ENCODE results near the gene LRRIQ4.

DNA sequence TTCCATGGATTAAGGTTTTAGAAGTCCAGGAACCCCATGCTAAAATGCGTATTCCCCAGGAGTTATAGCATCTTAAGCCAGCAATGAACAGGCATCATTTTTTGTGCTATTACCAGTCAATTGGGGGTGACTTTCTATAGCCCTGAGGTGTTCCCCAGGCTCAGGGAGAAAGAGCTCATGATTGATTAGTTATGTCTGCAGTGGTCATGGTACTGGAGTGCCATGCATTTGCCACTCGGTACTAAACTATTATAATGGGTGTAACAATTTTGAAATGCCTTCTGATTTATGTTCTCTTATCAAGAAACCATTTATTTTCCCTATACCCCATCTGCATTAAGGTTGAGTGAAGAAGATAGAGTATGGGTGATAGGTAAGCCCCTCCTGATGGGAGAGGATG, 45.1 kb downstream of the LRRIQ4 start:
- TF ChIP-seq GABPA (IDR thresholded peaks at IDR 0.05 in 1 of 2, conservative IDR thresholded peaks at IDR 0.05 in 1 of 2) (no peak), SP1 (IDR thresholded peaks at IDR 0.05) (no peak), TAF1 (conservative IDR thresholded peaks at IDR 0.05) (no peak), RAD21 (IDR thresholded peaks at IDR 0.05) (no peak), NR2F2 (IDR thresholded peaks at IDR 0.05) (no peak)
- TF ChIP-seq, protein P1, sequence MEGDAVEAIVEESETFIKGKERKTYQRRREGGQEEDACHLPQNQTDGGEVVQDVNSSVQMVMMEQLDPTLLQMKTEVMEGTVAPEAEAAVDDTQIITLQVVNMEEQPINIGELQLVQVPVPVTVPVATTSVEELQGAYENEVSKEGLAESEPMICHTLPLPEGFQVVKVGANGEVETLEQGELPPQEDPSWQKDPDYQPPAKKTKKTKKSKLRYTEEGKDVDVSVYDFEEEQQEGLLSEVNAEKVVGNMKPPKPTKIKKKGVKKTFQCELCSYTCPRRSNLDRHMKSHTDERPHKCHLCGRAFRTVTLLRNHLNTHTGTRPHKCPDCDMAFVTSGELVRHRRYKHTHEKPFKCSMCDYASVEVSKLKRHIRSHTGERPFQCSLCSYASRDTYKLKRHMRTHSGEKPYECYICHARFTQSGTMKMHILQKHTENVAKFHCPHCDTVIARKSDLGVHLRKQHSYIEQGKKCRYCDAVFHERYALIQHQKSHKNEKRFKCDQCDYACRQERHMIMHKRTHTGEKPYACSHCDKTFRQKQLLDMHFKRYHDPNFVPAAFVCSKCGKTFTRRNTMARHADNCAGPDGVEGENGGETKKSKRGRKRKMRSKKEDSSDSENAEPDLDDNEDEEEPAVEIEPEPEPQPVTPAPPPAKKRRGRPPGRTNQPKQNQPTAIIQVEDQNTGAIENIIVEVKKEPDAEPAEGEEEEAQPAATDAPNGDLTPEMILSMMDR (IDR thresholded peaks at IDR 0.05; ENCODE audit: low read depth, low read length, missing input control) = no peak
- TF ChIP-seq, protein P2, sequence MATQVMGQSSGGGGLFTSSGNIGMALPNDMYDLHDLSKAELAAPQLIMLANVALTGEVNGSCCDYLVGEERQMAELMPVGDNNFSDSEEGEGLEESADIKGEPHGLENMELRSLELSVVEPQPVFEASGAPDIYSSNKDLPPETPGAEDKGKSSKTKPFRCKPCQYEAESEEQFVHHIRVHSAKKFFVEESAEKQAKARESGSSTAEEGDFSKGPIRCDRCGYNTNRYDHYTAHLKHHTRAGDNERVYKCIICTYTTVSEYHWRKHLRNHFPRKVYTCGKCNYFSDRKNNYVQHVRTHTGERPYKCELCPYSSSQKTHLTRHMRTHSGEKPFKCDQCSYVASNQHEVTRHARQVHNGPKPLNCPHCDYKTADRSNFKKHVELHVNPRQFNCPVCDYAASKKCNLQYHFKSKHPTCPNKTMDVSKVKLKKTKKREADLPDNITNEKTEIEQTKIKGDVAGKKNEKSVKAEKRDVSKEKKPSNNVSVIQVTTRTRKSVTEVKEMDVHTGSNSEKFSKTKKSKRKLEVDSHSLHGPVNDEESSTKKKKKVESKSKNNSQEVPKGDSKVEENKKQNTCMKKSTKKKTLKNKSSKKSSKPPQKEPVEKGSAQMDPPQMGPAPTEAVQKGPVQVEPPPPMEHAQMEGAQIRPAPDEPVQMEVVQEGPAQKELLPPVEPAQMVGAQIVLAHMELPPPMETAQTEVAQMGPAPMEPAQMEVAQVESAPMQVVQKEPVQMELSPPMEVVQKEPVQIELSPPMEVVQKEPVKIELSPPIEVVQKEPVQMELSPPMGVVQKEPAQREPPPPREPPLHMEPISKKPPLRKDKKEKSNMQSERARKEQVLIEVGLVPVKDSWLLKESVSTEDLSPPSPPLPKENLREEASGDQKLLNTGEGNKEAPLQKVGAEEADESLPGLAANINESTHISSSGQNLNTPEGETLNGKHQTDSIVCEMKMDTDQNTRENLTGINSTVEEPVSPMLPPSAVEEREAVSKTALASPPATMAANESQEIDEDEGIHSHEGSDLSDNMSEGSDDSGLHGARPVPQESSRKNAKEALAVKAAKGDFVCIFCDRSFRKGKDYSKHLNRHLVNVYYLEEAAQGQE (IDR thresholded peaks at IDR 0.05) = no peak
- TF ChIP-seq, protein P3, sequence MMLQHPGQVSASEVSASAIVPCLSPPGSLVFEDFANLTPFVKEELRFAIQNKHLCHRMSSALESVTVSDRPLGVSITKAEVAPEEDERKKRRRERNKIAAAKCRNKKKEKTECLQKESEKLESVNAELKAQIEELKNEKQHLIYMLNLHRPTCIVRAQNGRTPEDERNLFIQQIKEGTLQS (IDR thresholded peaks at IDR 0.05) = no peak

All from liver (tissue), 3 donors.